SU-DHL-6 (cell line): Measurements from ENCODE around the gene EMID1.

ENCODE experiments used
- H2AFZ ChIP-seq: fragments of 200-600 bp; sonication (generic); 2 replicates; pipeline ENCODE4 v1.6.1; 2014; ENCODE audit warnings: low read depth, mild to moderate bottlenecking, moderate library complexity, mixed read lengths, antibody characterized with exemption, low read length; ENCODE audit not compliant: severe bottlenecking
- H3F3A ChIP-seq: fragments of 200-600 bp; shearing (Covaris generic); 2 replicates; pipeline ENCODE4 v1.6.0; 2016; ENCODE audit warnings: antibody characterized with exemption, mild to moderate bottlenecking; ENCODE audit not compliant: insufficient read depth
- H3K27ac ChIP-seq: fragments of 200-600 bp; sonication (generic); 2 replicates; pipeline ENCODE4 v1.5.1; 2016; ENCODE audit warnings: low read depth, mild to moderate bottlenecking, low read length, moderate library complexity, mixed read lengths
- H3K27me3 ChIP-seq: fragments of 200-600 bp; sonication (generic), shearing (Covaris generic); 2 replicates; pipeline ENCODE4 v1.6.0; 2014; ENCODE audit warnings: mild to moderate bottlenecking, low read length
- H3K36me3 ChIP-seq: fragments of 200-600 bp; sonication (generic); 2 replicates; pipeline ENCODE4 v1.6.1; 2014; ENCODE audit warnings: mild to moderate bottlenecking, low read length, mixed read lengths
- H3K4me2 ChIP-seq: fragments of 300-600, 200-600 bp; shearing (Covaris generic), sonication (generic); 2 replicates; pipeline ENCODE4 v1.6.0; 2014; ENCODE audit warnings: low read length, low read depth, mild to moderate bottlenecking; ENCODE audit not compliant: poor library complexity, severe bottlenecking
- H3K4me3 ChIP-seq: fragments of 200-600 bp; sonication (generic); 2 replicates; pipeline ENCODE4 v1.5.1; 2014; ENCODE audit warnings: antibody characterized with exemption, low read length, mild to moderate bottlenecking, mixed read lengths; ENCODE audit not compliant: insufficient read depth, poor library complexity, severe bottlenecking
- H3K79me2 ChIP-seq: fragments of 200-600 bp; sonication (generic); 2 replicates; pipeline ENCODE4 v1.6.1; 2014; ENCODE audit warnings: mild to moderate bottlenecking, low read length, moderate library complexity; ENCODE audit not compliant: insufficient read depth
- H3K9ac ChIP-seq: fragments of 200-600 bp; sonication (generic); 2 replicates; pipeline ENCODE4 v1.7.0; 2014; ENCODE audit warnings: mild to moderate bottlenecking, low read length
- H3K9me2 ChIP-seq: fragments of 200-600 bp; sonication (generic); replicated peaks from 2 replicates; pipeline ENCODE4 v1.6.1; 2014; ENCODE audit warnings: low read length; ENCODE audit not compliant: insufficient read depth
- H3K9me3 ChIP-seq: fragments of 200-600 bp; sonication (generic); 2 replicates; pipeline ENCODE4 v1.6.1; 2014; ENCODE audit warnings: low read length, mixed read lengths; ENCODE audit not compliant: insufficient read depth
- H4K20me1 ChIP-seq: fragments of 200-600 bp; sonication (generic); 2 replicates; pipeline ENCODE4 v1.6.1; 2014; ENCODE audit warnings: low read depth, mild to moderate bottlenecking, antibody characterized with exemption, low read length, moderate library complexity, mixed read lengths
- CTCF ChIP-seq: fragments of 200-600 bp; sonication (generic); IDR thresholded peaks from one replicate; pipeline ENCODE4 v1.5.1; 2017; ENCODE audit warnings: antibody characterized with exemption, mild to moderate bottlenecking, low read length, moderate library complexity; ENCODE audit not compliant: insufficient read depth, poor library complexity, severe bottlenecking
- EZH2phosphoT487 ChIP-seq: fragments of 200-600 bp; sonication (generic), shearing (Covaris generic); conservative IDR thresholded peaks from 2 replicates; pipeline ENCODE4 v1.6.1; 2018; ENCODE audit warnings: mild to moderate bottlenecking, antibody characterized with exemption, low read length, moderate library complexity, mixed read lengths

EMID1 gene

GRCh38 chr22:29205252-29205593 lies 473 bp upstream of the EMID1 start:
- Histone ChIP-seq H4K20me1 (no peaks in the 10 kb centered on the region), H3K9me3 (no peaks in the 10 kb centered on the region), H3K4me2 (no peak overlapping the region), H3K9me2 (no peaks in the 10 kb centered on the region), H3F3A (no peaks in the 10 kb centered on the region), H3K4me3 (no peak overlapping the region), H3K79me2 (no peaks in the 10 kb centered on the region), H2AFZ (no peak overlapping the region), H3K27ac (no peak overlapping the region), H3K27me3 (no peaks in the 10 kb centered on the region), H3K36me3 (no peaks in the 10 kb centered on the region), H3K9ac (no peak overlapping the region)
- TF ChIP-seq EZH2phosphoT487 (no peak), CTCF (no peak)

- Histone ChIP-seq H2AFZ (no peak overlapping the region), H3K79me2 (no peaks in the 10 kb centered on the region)
- TF ChIP-seq EZH2phosphoT487: no peak
- no peak for TF ChIP-seq CTCF
These were observed 911 bp downstream of the EMID1 start for GRCh38 chr22:29206372-29207242.

GRCh38 chr22:29207243-29207550 lies 1.5 kb downstream of the EMID1 start:
- Histone ChIP-seq H4K20me1 (no peaks in the 10 kb centered on the region), H3F3A (no peaks in the 10 kb centered on the region)
- TF ChIP-seq CTCF: no peak
- TF ChIP-seq EZH2phosphoT487: no peak

More at GRCh38 chr22:29206372-29207242, 911 bp downstream of the EMID1 start:
- no peaks in the 10 kb centered on the region for H3K27me3 ChIP-seq
- H3K9me3 ChIP-seq: no peaks in the 10 kb centered on the region
- no peaks in the 10 kb centered on the region for H3K36me3 ChIP-seq
- H4K20me1 ChIP-seq: no peaks in the 10 kb centered on the region
- H3K27ac ChIP-seq: no peak overlapping the region
- no peak overlapping the region for H3K4me2 ChIP-seq
- no peaks in the 10 kb centered on the region for H3F3A ChIP-seq
- H3K4me3 ChIP-seq: no peak overlapping the region
- no peak overlapping the region for H3K9ac ChIP-seq
- H3K9me2 ChIP-seq: no peaks in the 10 kb centered on the region

More at GRCh38 chr22:29207243-29207550, 1.5 kb downstream of the EMID1 start:
- Histone ChIP-seq H3K36me3 (no peaks in the 10 kb centered on the region), H2AFZ (no peak overlapping the region), H3K9me2 (no peaks in the 10 kb centered on the region), H3K27ac (no peak overlapping the region), H3K4me3 (no peak overlapping the region), H3K79me2 (no peaks in the 10 kb centered on the region), H3K9me3 (no peaks in the 10 kb centered on the region), H3K27me3 (no peaks in the 10 kb centered on the region), H3K9ac (no peak overlapping the region), H3K4me2 (no peak overlapping the region)
